ENCODE results near the gene WAS.

Gene WAS

GRCh38 chrX:48676106-48676892 is 7.3 kb upstream of the WAS start:
- peak; percentile 97 for ATAC-seq
- TF ChIP-seq CREB5 (CRISPR knock-in tag; IDR thresholded peaks at IDR 0.05; ENCODE audit: low read depth), result no peak
- TF ChIP-seq RARB (CRISPR knock-in tag; IDR thresholded peaks at IDR 0.05), result no peak
- no peak for TF ChIP-seq PPARA (CRISPR knock-in tag; IDR thresholded peaks at IDR 0.05; ENCODE audit: borderline replicate concordance)
- TF ChIP-seq ZFP3 (CRISPR knock-in tag; IDR thresholded peaks at IDR 0.05), result no peak
- TF ChIP-seq SNAI2 (CRISPR knock-in tag; IDR thresholded peaks at IDR 0.05), result no peak
- TF ChIP-seq POU6F1 (CRISPR knock-in tag; IDR thresholded peaks at IDR 0.05; ENCODE audit: borderline replicate concordance, low read depth), result no peak
- TF ChIP-seq ZNF565 (CRISPR knock-in tag; conservative IDR thresholded peaks at IDR 0.05; ENCODE audit: low read depth), result no peak
- no peak for TF ChIP-seq ZC3H10 (CRISPR knock-in tag; IDR thresholded peaks at IDR 0.05)
- TF ChIP-seq PATZ1 (CRISPR knock-in tag; IDR thresholded peaks at IDR 0.05; ENCODE audit: borderline replicate concordance), result no peak
- TF ChIP-seq ISL1 (CRISPR knock-in tag; IDR thresholded peaks at IDR 0.05), result no peak
- TF ChIP-seq ZFP30 (CRISPR knock-in tag; IDR thresholded peaks at IDR 0.05), result no peak
- no peak for TF ChIP-seq ZNF70 (CRISPR knock-in tag; IDR thresholded peaks at IDR 0.05)
- TF ChIP-seq ZNF8 (CRISPR knock-in tag; IDR thresholded peaks at IDR 0.05), result no peak
- TF ChIP-seq TSHZ2 (CRISPR knock-in tag; IDR thresholded peaks at IDR 0.05), result no peak
- TF ChIP-seq CSDC2 (CRISPR knock-in tag; IDR thresholded peaks at IDR 0.05), result no peak

- ATAC-seq, result peak; percentile 45
Measured at GRCh38 chrX:48676893-48677270, 6.7 kb upstream of the WAS start.

More at GRCh38 chrX:48676893-48677270, 6.7 kb upstream of the WAS start:
- TF ChIP-seq ZFP30 (CRISPR knock-in tag; IDR thresholded peaks at IDR 0.05) (no peak), ZC3H10 (CRISPR knock-in tag; IDR thresholded peaks at IDR 0.05) (no peak), SNAI2 (CRISPR knock-in tag; IDR thresholded peaks at IDR 0.05) (no peak), ISL1 (CRISPR knock-in tag; IDR thresholded peaks at IDR 0.05) (no peak), CREB5 (CRISPR knock-in tag; IDR thresholded peaks at IDR 0.05; ENCODE audit: low read depth) (no peak), PPARA (CRISPR knock-in tag; IDR thresholded peaks at IDR 0.05; ENCODE audit: borderline replicate concordance) (no peak), ARNTL (CRISPR knock-in tag; IDR thresholded peaks at IDR 0.05; ENCODE audit: borderline replicate concordance, low read depth) (no peak), PATZ1 (CRISPR knock-in tag; IDR thresholded peaks at IDR 0.05; ENCODE audit: borderline replicate concordance) (no peak), ESRRG (CRISPR knock-in tag; IDR thresholded peaks at IDR 0.05) (no peak), CSRNP3 (CRISPR knock-in tag; IDR thresholded peaks at IDR 0.05) (no peak), ZNF8 (CRISPR knock-in tag; IDR thresholded peaks at IDR 0.05) (no peak), ZFP3 (CRISPR knock-in tag; IDR thresholded peaks at IDR 0.05) (no peak), TCF4 (CRISPR knock-in tag; IDR thresholded peaks at IDR 0.05; ENCODE audit: borderline replicate concordance) (no peak), RARB (CRISPR knock-in tag; IDR thresholded peaks at IDR 0.05) (no peak), ZNF565 (CRISPR knock-in tag; conservative IDR thresholded peaks at IDR 0.05; ENCODE audit: low read depth) (no peak), CSDC2 (CRISPR knock-in tag; IDR thresholded peaks at IDR 0.05) (no peak), BACH2 (CRISPR knock-in tag; IDR thresholded peaks at IDR 0.05; ENCODE audit: borderline replicate concordance) (no peak), TOX (CRISPR knock-in tag; IDR thresholded peaks at IDR 0.05; ENCODE audit: borderline replicate concordance) (no peak)

All from SK-N-SH treated with all-trans-retinoic acid at 6 μM for 48 hours (cell line).